Fibroblast of skin of right quadriceps (primary cell): ENCODE measurements around the gene PCSK9.

Experiments
- DNase-seq: peaks from one replicate; pipeline ENCODE4 v3.0.0-alpha.2; 2013

PCSK9 gene

DNA sequence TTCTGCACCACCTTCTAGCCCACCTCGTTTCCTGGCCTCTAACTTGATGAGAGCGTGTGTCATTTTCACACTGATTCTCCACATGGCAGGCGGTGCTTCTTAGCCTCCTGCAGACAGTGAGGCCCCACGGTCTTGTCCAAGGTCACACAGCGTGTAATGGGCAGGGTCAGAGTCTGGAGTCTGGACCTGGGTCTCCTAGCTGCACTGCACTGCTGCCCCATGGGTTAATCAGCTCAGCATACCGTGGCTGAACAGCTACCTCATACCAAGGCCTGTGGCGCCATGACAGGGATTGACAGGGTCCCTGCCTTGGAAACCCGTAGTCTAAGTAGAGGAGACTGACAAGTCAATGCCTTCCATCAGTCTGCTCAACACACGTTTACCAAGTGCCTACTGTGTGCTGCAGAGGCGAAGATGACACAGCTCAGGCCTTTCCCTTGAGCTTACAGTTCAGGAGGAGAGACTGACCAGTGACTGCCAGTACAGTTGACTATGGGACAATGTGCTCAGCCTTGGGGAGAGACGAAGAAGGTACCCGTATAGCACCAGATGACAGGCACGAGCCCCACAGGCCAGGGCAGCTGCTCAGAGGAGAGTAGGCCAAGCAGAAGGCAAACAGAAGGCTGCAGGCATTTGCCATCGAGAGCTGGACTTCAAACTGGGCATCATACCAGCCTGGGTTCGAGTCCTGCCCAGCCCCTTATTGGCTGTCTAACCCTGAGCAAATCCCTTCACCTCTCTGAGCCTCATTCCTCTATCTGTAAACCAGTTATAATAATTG, 5.5 kb downstream of the PCSK9 start:
- DNase-seq, result no peak

DNA sequence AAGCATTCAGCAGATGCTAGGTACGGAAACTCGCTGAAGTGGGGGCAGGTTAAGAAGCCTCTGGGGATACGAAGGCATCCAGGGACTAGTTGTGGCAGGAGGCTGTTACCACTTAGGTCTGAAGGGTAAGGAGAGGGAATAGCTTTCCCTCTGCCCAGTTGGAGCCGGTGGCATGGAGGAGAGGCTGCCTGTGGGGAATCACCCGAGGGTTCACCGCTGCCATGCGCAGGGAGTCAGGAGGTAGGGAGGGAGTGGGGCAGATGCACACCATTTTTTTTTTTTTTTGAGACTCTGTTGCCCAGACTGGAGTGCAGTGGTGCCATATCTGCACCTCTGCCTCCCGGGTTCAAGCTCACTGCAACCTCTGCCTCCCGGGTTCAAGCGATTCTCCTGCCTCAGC, 6.1 kb downstream of the PCSK9 start:
- DNase-seq, result no peak

DNA sequence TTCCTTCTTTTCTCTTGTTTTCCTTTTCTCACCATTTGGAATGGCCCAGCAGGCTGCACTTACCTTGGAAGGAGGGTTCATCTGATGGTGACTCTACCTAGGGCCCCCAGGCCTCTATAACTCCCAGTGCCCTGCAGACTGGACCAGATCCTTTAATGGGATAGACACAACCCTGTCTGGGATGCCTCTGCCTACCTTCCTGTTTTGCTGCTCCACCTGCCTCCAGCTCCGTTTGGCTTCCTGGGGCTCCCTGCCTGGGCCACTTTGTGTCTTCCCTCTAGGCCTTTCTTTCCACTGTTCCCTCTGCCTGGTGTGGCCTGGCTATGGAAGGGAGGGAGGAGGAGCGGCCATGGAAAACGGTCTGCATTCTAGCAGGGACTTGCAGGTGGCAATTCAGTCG, 7.5 kb downstream of the PCSK9 start:
- no peak for DNase-seq

DNA sequence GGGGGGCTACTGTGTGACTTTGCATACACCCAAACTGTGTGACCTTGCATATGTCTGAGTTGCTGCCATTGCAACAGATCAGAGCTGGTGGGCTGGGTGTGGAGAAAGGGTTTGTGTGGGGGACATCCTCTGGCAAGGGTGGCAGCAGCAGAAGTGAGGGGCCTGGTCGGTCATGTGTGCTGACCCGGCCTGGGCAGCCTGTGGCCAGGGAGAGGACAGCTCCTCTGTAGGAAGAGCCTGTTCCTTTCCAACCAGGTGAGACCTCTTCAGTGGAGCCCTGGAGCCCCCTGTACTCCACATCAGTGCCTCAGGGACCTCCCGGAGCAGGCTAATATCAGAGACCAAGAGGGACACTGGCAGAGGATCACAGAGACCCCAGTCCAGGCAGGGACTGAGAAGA, 8.3 kb downstream of the PCSK9 start:
- DNase-seq, result no peak

DNA sequence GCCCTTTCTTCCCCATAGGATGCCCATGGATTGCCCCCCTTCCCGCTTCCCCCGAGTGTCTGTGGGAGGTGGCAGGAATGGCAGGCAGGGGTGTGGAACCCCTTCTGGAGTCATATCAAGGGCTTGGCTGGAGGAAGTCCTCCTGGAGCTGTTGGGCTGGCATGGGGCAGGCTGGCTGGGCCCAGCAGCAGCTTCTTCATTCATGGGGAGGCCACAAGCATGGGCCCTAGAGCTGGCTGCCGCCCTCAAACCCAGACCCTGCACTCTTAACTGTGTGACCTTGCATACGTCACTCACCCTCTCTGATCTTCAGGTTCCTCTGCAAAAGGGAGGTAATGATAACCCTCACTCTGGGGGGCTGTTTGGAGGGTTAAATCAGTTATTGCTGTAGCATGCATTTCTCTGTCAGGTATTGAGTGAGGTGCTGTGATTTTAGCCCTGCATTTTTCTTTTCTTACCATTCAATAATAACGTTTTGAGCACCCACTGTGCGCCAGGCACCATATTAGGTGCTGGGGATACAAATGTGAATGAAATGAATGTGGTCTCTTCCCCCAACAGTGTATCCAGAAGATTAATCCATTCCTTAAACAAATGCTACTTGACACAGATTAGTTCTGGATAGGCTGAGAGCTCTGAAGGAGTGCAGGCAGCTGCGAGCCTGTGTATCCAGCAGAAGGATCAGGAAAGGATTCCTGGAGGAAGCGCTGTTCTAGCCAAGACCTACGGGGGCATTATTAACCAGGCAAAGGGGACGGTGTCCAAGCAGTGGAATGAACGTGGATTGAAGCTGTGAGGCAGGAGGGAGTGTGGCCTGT, 9.3 kb downstream of the PCSK9 start:
- DNase-seq, result no peak

DNA sequence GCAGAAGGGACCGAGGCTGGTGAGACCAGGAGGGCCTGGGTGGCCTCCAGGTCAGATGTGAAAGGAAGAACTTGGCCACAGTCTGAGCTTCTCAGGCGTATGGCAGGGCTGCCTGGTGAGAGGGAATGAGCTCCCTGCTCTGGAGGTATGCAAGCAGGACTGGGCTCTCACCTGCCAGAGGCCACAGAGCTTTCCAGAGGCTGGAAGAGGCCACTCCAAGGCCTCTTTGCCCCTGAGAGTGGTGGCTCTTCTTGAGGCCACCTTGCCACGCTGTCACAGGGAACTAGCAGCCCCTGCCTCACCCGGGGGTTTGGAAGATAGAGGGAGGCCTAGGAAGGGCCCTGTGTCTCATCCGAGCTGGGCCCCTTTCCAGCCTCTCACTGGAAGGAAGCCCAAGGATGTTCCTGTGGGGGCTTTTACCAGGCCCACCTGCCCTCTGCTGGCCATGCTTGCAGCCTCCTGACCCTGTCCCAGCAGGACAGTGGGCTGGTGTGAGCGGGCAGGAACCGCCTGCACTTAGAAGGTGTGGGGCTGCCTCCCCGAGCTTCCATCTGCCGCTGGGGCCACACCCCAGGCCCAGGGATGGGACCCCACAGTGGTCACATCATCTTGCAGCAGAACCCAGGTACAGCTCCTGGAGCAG, 10.0 kb downstream of the PCSK9 start:
- no peak for DNase-seq

DNA sequence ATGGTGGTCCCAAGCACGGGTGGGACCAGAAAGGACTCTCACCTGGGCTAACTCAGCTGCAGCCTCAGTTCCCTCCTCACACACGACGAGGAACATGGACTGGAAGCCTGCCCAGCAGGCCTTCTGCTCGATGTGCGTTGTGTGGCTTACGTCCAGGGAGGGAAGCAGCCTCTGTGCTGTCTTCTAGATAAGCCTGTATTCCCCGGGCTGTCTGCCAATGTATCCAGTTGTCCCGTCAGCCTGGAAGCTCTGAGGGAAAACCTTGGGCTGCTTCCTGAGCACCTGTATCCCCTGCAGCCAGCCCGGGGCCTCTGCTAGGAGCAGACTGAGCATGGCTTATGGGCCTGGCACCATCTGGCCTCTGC, 10.5 kb downstream of the PCSK9 start:
- DNase-seq, result peak; percentile 20

DNA sequence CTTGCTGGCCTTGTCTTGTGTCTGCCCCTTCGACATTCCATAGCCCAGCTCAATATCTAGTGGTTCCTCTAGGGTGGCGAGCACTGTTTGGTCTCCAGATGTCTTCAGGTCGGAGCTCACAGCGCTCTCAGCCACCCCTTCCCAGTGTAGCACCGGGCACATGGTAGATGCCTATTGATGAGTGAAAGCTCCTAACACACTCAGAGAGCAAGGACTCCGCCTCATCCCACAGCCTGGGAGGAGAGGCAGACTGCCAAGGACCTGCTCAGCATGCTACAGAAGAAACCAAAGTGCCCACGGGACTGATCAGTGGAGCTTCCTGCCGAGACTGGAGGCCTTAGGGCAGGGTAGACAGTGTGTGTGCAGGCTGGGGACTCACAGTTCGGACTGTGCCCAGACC, 10.9 kb downstream of the PCSK9 start:
- DNase-seq, result peak; percentile 55

DNA sequence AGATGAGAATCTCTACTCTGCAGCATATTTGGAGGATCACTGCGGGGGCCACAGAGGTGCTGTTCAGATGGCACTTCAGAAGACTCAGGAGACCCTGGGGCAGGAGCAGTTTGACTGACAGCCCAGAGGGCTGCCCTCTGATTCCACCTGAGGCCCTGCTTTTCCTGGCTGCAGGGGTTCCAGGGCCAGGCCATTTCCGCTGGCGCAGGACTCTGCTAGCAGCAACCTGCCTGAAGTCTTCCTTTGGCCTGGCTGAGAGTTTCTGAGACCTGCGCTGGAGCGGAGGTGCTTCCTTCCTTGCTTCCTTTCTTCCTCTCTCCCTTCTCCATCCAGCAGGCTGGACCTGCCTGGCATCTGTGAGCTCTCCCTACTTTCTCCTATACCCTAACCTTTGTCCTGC, 11.8 kb downstream of the PCSK9 start:
- DNase-seq, result no peak

DNA sequence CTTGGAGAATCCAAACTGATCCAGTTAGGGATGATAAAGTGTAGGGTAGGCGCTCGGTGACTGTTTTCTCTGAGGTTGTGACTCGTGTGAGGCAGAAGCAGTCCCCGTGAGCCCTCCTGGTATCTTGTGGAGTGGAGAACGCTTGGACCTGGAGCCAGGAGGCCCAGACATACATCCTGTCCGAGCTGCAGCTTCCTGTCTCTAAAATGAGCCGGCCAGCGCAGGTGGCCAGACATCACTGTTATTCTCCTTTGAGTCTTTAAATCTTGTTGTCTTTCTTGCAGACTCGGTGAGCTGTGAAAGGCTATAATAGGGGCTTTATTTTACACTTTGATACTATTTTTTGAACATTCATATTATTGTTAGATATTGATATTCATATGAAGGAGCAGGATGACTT, 12.3 kb downstream of the PCSK9 start:
- no peak for DNase-seq

DNA sequence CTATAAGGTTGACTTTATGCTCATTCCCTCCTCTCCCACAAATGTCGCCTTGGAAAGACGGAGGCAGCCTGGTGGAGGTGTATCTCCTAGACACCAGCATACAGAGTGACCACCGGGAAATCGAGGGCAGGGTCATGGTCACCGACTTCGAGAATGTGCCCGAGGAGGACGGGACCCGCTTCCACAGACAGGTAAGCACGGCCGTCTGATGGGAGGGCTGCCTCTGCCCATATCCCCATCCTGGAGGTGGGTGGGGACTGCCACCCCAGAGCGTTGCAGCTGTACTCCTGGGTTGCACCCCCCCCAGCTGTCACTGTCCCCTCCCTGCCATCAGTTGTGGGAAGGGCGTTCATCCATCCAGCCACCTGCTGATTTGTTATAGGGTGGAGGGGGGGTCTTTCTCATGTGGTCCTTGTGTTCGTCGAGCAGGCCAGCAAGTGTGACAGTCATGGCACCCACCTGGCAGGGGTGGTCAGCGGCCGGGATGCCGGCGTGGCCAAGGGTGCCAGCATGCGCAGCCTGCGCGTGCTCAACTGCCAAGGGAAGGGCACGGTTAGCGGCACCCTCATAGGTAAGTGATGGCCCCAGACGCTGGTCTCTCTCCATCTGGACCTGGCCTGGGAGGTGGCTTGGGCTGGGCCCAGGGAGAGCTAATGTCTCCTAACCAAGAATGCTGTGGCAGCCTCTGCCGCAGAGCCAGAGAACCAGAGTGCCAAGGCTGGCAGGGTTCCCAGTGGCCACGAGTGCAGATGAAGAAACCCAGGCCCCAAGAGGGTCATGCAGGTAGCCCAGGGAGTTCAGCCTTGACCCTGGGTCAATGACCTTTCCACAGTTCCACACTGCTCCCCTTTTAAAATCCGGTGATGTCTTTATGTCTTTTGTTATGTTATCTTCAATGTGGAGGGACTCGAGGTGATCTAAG, 13.1 kb downstream of the PCSK9 start:
- DNase-seq, result no peak

DNA sequence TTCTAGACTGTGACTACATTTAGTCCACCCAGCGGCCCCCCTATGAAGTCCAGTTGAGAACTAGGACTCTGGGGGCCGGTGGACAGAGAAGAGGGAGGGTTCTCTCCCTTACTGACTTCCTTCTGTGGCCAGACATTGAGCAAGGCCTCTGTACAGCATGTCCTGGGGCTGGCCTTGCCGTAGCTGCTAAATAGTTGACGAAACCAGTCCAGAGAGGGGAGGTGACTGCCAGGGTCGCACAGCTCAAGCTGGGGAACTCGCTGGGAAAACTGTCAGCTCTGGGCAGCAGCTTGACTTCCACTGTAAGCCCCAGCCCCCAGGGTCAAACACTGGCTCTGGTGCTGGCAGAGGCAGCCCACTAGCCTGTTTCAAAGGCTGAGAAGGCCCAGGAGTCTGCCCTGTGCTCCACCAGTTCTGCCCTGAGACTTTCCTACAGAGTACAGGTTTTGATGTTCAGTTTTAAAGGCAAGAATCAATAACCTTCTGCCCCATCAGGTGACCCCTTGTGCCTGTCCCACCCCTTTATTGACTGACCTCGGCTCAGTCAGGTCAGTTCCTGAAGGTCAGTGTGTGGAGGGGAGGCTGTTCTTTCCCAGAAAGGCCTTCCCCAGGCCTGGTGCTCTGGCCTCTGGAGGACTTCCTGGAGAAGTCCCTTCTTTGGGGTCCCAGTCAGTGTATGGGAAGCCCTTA, 14.1 kb downstream of the PCSK9 start:
- no peak for DNase-seq

DNA sequence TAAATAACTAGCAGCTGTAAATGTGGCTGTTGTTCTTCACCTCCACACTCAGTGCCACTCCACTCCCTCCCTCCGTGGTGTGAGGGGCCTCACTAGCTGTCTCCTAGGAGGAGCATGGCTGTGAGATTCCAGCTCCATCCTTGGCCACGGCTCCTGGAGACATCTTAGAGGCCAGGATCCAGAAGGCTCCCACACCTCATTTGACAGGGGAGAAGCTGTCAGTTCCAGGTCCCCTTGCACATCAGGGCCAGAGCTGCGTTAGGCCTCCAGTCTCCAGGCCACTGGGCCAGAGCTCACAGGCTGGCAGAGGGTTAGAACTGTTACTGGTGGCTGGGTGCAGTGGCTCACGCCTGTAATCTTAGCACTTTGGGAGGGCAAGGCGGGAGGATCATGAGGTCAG, 15.0 kb downstream of the PCSK9 start:
- DNase-seq, result no peak

DNA sequence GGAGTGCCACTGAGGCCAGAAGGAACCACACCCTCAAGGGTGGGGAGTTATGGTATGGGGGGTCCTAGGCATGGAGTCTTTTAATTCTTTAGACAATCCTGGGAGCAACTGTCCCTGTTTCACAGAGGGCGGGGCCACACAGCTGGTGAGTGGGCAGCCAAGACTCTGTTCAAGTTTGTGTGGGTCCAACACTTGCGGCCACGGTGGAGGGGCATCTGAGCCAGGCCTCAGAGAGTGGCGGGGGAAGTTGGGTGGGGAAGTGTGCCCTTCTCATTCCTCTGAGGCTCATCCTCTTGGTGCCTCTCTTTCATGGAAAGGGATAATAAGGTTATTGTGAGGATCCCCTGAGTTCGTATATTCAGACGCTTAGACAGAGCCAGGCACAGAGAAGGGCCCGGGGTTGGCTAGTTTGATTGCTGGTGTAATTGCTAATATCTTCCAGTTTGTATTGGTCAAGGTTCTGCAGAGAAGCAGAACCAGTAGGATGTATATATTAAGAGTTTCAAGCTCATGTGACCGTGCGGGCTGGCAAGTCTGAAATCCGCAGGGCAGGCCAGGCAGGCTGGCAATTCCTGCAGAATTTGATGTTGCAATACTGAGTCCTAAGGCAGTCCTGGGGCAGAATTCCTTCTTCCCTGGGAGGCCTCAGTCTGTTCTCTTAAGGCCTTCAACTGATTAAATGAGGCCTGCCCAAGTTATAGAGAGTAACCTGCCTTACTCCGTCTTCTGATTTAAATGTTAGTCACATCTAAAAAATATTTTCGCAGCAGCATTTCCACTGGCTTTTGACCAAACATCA, 15.9 kb downstream of the PCSK9 start:
- no peak for DNase-seq

DNA sequence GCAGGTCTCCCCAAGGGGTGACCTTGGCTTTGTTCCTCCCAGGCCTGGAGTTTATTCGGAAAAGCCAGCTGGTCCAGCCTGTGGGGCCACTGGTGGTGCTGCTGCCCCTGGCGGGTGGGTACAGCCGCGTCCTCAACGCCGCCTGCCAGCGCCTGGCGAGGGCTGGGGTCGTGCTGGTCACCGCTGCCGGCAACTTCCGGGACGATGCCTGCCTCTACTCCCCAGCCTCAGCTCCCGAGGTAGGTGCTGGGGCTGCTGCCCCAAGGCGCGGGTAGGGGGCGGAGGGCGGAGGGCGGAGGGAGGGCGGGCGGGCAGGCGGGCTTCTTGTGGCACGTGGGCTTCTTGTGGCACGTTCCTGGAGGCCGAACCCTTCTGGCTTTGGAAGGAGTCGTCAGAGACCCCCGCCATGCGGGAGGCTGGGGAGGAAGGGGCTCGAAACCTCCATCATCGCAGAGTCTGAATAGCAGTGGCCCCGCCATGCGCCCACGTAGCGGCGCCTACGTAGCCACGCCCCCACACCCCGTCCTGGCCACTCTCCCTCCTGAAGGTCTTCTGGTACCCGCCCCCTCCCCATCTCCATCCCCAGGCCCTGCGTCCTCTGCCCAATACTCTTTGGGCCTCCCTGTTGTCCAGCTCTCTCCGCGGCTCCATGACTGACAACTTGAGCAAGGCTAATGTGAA, 16.7 kb downstream of the PCSK9 start:
- DNase-seq, result no peak

DNA sequence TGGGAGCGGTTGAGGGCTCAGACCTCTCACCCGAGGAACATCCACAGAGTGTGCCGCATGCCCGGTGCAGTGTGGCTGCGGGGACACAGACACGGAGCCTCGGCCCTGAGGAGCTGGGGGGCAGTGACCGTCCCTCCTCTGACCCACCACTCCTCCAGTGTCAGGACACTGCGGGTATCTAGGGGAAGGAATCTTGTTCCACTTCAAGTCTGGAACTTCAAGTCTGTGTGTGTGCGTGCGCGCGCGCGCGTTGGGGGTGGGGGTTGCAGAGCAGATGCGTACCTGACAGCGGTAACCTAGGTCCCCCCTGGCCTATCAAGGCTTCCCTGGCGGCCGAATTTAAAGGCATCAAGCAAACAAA, 17.3 kb downstream of the PCSK9 start:
- no peak for DNase-seq

DNA sequence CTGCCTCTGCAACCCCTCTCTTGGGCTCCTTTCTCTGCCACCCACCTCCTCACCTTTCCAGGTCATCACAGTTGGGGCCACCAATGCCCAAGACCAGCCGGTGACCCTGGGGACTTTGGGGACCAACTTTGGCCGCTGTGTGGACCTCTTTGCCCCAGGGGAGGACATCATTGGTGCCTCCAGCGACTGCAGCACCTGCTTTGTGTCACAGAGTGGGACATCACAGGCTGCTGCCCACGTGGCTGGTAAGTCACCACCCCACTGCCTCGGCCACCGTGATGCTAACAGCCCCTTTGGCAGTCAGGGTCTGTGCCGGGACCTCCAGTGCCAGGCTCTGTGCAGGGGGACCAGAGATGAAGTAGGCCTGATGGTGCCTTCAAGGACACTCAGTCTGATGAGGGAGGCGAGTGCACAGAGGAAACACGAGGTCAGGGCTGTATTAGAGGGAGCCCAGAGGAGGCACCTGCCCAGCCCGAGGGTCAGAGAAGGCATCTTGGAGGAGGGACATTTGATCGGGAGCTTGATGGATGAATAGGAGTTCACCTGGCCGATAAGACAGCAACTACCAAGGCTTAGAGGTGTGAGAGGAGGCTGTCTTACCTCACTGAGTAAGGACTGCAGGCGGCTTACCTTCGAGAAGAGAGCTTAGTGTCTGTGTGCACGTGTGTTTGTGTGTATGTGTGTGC, 18.1 kb downstream of the PCSK9 start:
- DNase-seq, result no peak

DNA sequence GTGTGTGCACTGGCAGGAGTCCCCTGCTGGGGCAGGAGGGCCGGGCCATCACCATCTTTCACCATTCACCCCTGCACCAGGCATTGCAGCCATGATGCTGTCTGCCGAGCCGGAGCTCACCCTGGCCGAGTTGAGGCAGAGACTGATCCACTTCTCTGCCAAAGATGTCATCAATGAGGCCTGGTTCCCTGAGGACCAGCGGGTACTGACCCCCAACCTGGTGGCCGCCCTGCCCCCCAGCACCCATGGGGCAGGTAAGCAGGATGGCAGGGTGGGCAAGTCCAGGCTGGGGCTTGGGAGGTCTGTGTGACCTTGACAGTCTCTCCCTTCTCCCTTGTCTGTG, 18.6 kb downstream of the PCSK9 start:
- no peak for DNase-seq

DNA sequence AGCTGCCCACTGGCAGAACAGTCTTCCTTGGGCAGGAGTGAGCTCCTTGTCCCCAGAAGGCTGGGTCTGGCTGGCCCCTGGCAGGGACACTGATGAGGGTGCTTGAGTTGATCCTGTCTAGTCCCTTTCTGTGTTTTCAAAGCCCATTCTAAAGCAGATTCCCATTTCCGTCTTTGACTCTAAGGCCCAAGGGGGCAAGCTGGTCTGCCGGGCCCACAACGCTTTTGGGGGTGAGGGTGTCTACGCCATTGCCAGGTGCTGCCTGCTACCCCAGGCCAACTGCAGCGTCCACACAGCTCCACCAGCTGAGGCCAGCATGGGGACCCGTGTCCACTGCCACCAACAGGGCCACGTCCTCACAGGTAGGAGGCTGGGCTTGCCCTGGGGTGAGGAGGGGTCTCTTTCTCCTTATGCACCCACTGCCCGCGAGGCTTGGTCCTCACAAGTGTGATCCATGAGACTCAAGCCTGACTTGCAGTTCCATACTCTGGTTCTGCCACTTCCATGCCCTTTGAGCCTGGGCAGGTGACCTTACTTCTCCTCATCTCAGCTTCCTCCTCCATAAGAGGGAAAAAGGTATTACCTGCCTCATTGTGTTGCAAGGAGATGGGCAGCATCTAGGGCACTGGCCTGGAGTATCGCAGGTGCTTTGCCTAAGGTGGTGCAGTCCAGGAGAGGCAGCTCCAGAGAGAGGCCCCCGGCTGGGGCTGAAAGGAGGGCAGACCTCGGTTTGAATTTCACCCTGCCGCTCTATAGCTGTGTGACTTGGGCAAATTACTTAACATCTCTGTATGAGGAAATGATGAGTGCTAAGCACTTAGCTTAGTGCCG, 20.2 kb downstream of the PCSK9 start:
- no peak for DNase-seq
